Glutamatergic neuron (in vitro differentiated cells): ENCODE results near the gene ANOS1. TPM values are rescaled to one million over a fixed set of nuclear protein-coding genes. Genes with fewer than 3 reads are reported as not detected.
A peak's percentile ranks its signal among the peaks of the same experiment; 100 is the strongest.

Source experiments
- DNase-seq: peaks from one replicate; pipeline ENCODE4 v3.0.0; 2022
- H3K27ac Mint-ChIP-seq: one replicate; pipeline ENCODE4 v1.8.0; 2020; ENCODE audit warnings: mild to moderate bottlenecking, mixed read lengths, inconsistent platforms; ENCODE audit not compliant: unreplicated experiment
- H3K27me3 Mint-ChIP-seq: one replicate; pipeline ENCODE4 v1.8.0; 2020; ENCODE audit warnings: mild to moderate bottlenecking, moderate library complexity, mixed read lengths, inconsistent platforms; ENCODE audit not compliant: unreplicated experiment
- H3K36me3 Mint-ChIP-seq: one replicate; pipeline ENCODE4 v1.8.0; 2020; ENCODE audit warnings: mild to moderate bottlenecking, mixed read lengths, inconsistent platforms; ENCODE audit not compliant: unreplicated experiment
- H3K4me1 Mint-ChIP-seq: one replicate; pipeline ENCODE4 v1.8.0; 2020; ENCODE audit warnings: mild to moderate bottlenecking, low read depth, mixed read lengths, inconsistent platforms; ENCODE audit not compliant: unreplicated experiment
- H3K4me3 Mint-ChIP-seq: one replicate; pipeline ENCODE4 v1.8.0; 2020; ENCODE audit warnings: mild to moderate bottlenecking, mixed read lengths, inconsistent platforms; ENCODE audit not compliant: unreplicated experiment
- H3K9me3 Mint-ChIP-seq: one replicate; pipeline ENCODE4 v1.8.0; 2020; ENCODE audit warnings: mild to moderate bottlenecking, moderate library complexity, mixed read lengths, inconsistent platforms; ENCODE audit not compliant: unreplicated experiment
- total RNA-seq: library from RNA; stranded (reverse); fragmentation: NEBNext Ultra II Directional; extraction: Animal tissue kit (Norgen Biotek cat#: 25700); gene quantifications from one replicate; pipeline ENCODE4 v1.2.1, GENCODE V29; 2021; ENCODE audit not compliant: unreplicated experiment
- TF ChIP-seq, protein P1 (sequence below): fragments of 200-600 bp; sonication (generic); IDR thresholded peaks from one replicate; pipeline ENCODE4 v1.5.0; 2021; ENCODE audit not compliant: partially characterized antibody, unreplicated experiment

The ANOS1 gene
- total RNA-seq, 1 donor from 2014 or later, result 1.0 TPM

DNA sequence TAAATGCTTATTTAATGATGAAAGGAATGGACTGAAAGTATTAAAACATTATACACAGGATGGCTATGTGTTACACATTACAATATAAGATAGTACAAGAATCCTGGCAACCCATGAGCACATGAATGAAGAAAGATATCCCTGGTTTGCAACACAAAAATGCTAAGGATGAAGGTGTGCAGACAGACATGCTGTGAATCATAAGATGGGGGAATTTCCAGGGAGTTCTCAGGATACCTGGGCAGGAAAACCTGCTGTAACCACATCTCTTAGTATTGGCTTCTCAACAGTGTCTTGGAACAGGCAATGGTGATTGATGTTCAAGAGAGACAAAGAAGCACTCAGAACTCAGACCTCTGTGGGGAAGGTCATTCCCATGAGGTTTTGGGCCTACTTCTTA is 23.9 kb upstream of the ANOS1 start:
- peaks cover 2% of the 10 kb centered on the region for H3K27me3 Mint-ChIP-seq
- H3K4me3 Mint-ChIP-seq, result no peak overlapping the region
- H3K9me3 Mint-ChIP-seq, result no peaks in the 10 kb centered on the region
- H3K36me3 Mint-ChIP-seq, result no peaks in the 10 kb centered on the region
- peaks cover 4% of the 10 kb centered on the region for H3K4me1 Mint-ChIP-seq
- no peak for DNase-seq
- TF ChIP-seq, protein P1, sequence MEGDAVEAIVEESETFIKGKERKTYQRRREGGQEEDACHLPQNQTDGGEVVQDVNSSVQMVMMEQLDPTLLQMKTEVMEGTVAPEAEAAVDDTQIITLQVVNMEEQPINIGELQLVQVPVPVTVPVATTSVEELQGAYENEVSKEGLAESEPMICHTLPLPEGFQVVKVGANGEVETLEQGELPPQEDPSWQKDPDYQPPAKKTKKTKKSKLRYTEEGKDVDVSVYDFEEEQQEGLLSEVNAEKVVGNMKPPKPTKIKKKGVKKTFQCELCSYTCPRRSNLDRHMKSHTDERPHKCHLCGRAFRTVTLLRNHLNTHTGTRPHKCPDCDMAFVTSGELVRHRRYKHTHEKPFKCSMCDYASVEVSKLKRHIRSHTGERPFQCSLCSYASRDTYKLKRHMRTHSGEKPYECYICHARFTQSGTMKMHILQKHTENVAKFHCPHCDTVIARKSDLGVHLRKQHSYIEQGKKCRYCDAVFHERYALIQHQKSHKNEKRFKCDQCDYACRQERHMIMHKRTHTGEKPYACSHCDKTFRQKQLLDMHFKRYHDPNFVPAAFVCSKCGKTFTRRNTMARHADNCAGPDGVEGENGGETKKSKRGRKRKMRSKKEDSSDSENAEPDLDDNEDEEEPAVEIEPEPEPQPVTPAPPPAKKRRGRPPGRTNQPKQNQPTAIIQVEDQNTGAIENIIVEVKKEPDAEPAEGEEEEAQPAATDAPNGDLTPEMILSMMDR, result no peak
- H3K27ac Mint-ChIP-seq, result no peak overlapping the region

DNA sequence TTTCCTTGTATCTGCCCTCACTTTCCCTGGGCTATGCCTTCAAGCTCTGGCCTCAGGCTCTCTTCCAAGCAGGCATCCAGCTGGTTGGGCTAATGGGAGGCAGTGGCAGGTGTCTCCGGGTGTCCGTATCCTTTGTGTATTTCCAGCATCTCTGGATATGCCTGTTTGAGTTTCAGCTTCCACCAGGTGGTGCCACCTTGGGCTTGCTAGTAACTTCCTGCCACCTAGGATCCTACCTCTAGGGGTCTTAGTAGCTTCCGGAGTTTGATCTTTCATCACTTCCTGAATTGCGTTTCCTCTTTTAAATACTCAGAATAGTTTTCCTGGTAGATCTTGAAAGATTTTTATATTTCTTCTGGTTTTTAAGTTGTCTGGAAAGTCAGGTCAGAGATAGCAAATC is 23.2 kb upstream of the ANOS1 start:
- H3K27me3 Mint-ChIP-seq, result peaks cover 2% of the 10 kb centered on the region
- H3K4me1 Mint-ChIP-seq, result peaks cover 4% of the 10 kb centered on the region
- no peak overlapping the region for H3K4me3 Mint-ChIP-seq
- peak; percentile 21 for DNase-seq
- no peak overlapping the region for H3K27ac Mint-ChIP-seq
- TF ChIP-seq, protein P1, result no peak
- no peaks in the 10 kb centered on the region for H3K9me3 Mint-ChIP-seq
- no peaks in the 10 kb centered on the region for H3K36me3 Mint-ChIP-seq

DNA sequence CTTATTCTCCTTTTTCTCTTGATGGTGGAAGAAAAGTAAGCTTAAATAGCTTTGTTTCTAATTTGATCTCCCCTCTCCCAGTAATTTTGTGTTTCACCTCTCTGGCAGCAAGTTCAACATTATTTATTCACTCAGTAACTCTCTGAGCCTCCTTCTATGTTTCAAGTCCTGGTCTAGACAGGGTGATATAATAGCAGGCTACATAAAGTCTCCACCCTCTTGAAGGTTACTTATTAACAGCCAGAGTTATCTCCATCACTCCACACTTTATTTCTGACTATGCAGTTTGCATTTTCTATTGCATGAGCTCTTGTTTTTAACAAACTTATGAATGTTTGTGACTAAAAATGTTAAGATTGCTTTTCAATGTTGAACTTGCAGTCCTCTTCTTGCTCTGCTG is 17.8 kb upstream of the ANOS1 start:
- H3K27ac Mint-ChIP-seq, result no peak overlapping the region
- H3K9me3 Mint-ChIP-seq, result no peaks in the 10 kb centered on the region
- no peaks in the 10 kb centered on the region for H3K36me3 Mint-ChIP-seq
- TF ChIP-seq, protein P1, result no peak
- no peak overlapping the region for H3K4me3 Mint-ChIP-seq
- peaks cover 2% of the 10 kb centered on the region for H3K4me1 Mint-ChIP-seq
- DNase-seq, result no peak
- H3K27me3 Mint-ChIP-seq, result peaks cover 4% of the 10 kb centered on the region

DNA sequence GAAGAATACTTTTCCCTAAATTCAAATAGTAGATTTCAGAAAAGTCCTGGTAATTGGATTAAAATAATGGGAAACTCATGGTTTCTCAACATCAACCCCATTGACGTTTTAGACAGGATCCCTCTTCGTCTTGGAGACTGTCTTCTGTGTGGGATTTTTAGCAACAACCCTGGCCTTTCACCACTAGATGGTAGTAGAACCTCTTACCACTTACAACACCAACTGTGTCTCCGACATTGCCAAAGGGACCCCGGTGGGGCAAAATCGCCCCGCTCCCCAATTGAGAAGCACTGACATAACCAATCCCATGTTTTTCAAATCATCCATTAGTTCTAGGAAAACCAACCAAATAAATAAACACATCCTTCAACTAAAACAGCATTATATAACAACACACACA is 16.9 kb upstream of the ANOS1 start:
- Mint-ChIP-seq H3K9me3 (no peaks in the 10 kb centered on the region), H3K27me3 (peaks cover 4% of the 10 kb centered on the region), H3K4me1 (peaks cover 2% of the 10 kb centered on the region), H3K27ac (no peak overlapping the region), H3K4me3 (no peak overlapping the region), H3K36me3 (no peaks in the 10 kb centered on the region)
- DNase-seq, result no peak
- TF ChIP-seq, protein P1, result peak; percentile 46

DNA sequence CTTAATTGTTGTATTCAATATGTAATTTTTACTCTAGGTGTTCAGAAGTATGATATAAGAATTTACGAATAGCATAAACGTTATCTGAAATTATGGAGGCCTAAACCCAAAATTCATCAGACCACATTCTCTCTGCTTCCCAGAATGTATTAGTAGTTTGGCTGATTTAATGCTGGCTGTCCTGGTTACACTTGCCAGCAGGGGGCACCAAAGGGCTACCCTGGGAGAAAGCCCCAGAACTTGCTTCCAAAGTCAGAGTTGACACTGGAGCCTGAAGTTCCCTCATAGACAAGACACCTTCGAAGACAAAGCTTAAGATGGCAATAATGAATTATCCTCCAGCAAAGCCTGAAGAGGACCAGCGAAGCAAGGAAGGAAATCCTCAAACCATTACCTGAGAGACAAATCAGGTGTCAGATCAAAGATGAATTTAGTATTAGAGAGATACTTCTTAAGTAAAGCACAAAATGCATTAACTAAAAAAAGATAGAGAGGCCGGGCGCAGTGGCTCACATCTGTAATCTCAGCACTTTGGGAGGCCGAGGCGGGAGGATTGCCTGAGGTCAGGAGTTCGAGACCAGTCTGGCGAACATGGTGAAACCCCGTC is 11.3 kb upstream of the ANOS1 start:
- Mint-ChIP-seq H3K9me3 (no peaks in the 10 kb centered on the region), H3K27me3 (peaks cover 1% of the 10 kb centered on the region), H3K4me1 (no peaks in the 10 kb centered on the region), H3K36me3 (no peaks in the 10 kb centered on the region), H3K27ac (no peak overlapping the region), H3K4me3 (no peak overlapping the region)
- TF ChIP-seq, protein P1, result peak; percentile 72
- DNase-seq, result peak; percentile 70
